NCI-H748 (cell line): ENCODE measurements around the gene GADD45A.
A peak's percentile ranks its signal among the peaks of the same experiment; 100 is the strongest.

Experiments
- DNase-seq: peaks from one replicate; lab custom pipeline; 2025; ENCODE audit not compliant: unreplicated experiment; lab: John Stamatoyannopoulos, UW

Gene GADD45A

GRCh38 chr1:67687649-67688048 lies 2.6 kb downstream of the GADD45A start:
- no peak for DNase-seq

DNA sequence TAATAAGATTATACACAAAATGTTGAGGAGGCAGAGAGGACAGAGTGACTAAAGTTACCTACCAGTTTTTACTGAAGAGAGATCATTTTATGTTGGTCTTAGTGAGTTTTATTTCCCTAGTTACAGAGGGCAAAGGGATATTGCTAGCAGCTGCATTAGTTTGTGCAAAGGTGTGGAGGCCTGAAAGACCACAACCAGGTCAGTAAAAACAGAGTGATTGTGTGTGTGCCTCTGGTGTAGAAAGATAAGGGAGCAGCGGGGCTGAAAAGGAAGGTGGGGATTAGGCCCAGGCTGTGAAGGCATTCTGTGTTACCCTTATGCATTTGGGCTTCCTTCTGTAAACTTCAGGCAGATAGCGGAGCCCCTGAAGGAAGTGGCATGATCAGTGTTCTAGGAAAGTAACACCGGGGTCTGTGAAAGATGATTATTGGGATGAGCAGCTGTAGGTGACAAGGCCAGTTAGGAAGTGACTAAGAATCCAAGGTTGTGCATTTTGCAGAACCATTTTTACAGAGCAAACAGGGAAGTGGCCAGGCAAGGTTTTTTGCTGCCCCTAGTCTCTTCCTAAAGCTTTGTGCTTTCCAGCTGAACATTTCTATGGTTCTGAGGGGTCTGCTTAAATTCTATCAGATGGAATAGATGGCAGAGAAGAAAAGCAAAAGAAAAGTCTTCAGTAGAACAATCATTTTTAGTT lies 3.7 kb downstream of the GADD45A start:
- no peak for DNase-seq

- DNase-seq, result no peak
These were observed 4.4 kb downstream of the GADD45A start for GRCh38 chr1:67689267-67690017.

DNA sequence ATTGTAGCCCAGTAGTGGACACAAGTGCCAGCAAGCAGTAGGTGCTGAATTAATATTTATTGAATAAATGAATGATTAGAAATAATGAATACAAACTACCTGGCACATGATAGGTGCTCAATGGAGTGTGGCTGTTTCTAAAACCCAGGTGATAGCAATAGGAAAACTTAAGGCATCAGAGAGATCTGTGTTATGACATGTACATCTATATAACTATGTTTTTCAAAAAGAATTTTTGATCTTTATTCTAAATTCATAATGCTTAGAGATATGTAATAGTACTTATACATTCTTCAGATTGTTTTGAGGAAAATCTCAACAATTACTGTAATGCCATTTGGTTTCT lies 5.0 kb downstream of the GADD45A start:
- no peak for DNase-seq

DNA sequence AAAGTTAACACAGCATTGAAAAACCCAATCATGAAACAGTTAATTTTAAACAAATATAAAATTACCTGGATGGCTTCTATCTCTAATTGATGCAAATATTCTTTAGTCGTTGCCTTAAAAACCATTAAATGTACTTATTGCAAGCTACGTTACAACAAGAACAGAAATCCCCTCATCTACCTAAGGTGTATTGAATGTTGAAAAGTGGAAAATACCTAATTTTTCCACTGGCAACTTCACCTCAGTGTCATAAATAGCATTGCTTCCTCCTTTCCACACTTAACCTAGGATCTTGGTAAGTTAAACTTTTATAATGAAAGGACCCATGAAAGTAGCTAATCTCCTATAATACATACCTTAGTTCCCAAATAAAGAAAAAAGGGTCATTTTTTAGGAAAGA lies 5.4 kb downstream of the GADD45A start:
- DNase-seq, result no peak

- DNase-seq, result no peak
These were observed 6.7 kb downstream of the GADD45A start for GRCh38 chr1:67691712-67692111.

DNA sequence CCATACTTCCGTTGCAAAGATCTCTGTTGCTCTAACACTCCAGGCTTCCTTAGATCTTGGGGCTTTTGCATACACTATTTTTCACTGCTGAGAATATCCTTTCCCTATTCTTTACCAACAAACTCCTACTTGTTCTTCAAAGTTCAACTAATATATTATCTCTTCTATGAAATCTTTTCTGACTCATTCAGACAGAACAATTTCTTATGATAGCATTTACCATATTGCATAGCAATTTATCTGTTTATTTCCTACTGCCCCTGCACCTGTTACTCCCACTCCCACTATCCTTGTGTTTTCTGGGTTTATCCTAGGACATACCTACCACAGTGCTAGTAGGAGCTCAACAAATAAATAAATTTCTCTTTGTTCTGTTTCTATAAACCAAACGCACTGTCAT lies 11.0 kb downstream of the GADD45A start:
- no peak for DNase-seq

- DNase-seq, result no peak
These were observed 11.7 kb downstream of the GADD45A start for GRCh38 chr1:67696708-67697107.

GRCh38 chr1:67700220-67700619 lies 15.2 kb downstream of the GADD45A start:
- DNase-seq, result no peak

- peak; percentile 58 for DNase-seq
These were observed 15.8 kb downstream of the GADD45A start for GRCh38 chr1:67700692-67701410.

GRCh38 chr1:67701876-67702275 lies 16.9 kb downstream of the GADD45A start:
- DNase-seq, result no peak

DNA sequence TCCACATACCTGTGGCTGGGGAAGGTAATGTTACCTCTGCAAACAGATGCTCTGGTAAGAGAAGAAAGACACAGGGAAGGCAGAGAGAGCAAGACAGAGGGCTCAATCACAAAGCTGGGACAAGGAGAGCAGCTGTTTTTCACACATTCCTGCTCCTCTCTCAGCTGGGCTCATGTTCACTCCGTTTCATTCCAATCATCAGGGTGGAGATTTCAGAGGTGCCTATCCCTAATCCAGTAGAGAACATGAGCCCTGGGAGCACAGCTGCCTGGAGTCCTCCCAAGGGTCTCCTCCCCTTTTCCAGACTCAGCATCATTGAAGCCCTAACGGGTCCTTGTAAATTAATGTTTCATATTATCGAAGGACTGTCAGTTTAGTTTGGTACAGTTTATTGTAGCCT lies 19.4 kb downstream of the GADD45A start:
- DNase-seq, result no peak

- DNase-seq, result no peak
These were observed 20.9 kb downstream of the GADD45A start for GRCh38 chr1:67705735-67706453.

GRCh38 chr1:67708606-67709005 lies 23.6 kb downstream of the GADD45A start:
- no peak for DNase-seq

- no peak for DNase-seq
These were observed 25.4 kb downstream of the GADD45A start for GRCh38 chr1:67710417-67710816.

DNA sequence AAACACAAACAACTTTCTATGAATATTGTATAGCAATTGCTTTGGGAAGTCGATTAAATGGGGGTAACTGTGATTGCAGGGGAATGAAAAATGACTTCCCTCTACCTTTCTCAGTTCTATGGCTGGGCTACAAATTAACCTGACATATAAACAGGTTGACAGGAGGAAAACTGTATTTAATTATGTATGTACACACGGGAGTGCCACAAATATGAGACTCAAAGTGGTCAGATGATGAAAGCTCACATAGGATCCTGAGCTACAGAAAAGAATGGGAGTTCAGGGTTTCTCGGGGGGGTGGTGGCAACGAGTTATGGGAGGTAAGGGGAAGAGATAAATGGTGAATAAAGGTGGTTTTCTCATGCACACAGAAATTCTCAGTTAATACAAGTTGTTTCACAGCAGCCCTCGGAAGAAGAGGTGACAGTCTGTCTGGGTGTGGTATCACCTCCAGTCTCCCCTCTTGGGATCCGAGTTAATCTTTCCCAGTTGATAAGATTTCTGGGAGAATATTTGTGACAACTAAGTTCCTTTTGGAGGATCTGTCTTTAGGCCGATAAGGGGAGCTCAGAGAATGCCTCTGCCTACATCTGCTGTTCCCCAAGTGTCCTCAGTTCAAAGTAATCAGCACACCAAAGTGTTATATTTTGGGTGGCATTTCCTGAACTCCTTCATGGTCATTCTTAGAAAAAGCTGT lies 26.3 kb downstream of the GADD45A start:
- peak; percentile 38 for DNase-seq

DNA sequence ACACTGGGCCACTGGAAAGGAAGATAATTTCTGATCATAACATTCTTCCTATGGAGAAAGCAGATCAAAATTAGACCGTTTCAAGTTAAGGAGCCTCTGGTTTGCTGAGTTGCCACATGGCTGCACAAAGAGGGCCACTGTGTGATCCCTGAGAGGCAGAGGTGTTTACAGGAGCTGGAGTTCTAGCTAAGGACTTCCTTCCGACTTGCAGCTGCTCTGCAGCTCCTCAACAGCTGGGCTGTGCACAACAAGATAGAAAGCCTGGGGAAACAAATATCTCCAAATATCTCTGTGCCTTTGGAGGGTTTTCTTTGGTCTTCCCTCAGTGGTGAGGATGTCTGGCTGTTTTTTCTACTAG lies 26.8 kb downstream of the GADD45A start:
- DNase-seq, result no peak

- peak; percentile 97 for DNase-seq
These were observed 28.3 kb downstream of the GADD45A start for GRCh38 chr1:67713057-67713846.

DNA sequence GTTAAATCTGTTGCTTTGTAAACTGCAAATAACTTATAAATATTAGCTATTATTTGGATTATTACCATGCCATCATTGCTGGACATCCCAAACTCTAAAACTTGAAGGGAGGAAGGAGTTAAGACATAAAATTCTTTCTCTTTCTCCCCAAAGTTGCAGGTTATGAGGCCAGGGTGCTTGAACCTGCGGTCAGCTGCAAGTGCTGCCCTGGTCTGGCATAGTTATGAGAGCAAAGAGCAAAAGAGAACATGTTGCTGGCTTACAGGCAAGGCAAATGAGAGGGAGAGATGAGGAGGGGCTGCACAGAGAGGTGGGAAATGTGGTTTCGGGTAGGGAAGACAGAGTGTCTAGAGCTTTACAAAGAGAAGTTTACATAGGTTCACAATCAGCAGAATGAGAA lies 30.8 kb downstream of the GADD45A start:
- DNase-seq, result no peak

GRCh38 chr1:67716800-67717199 lies 31.8 kb downstream of the GADD45A start:
- DNase-seq, result no peak
